GM18951 (cell line): ENCODE data around the gene BRINP3.
"Not testable (repeated sequence)": the region's sequence is repeated elsewhere in the genome, so short reads cannot be mapped to it uniquely, and the experiment has no call there.

Experiments
- POLR2A ChIP-seq: IDR thresholded peaks from 4 replicates; pipeline ENCODE4 v1.6.1; 2011; ENCODE audit warnings: mild to moderate bottlenecking; ENCODE audit not compliant: insufficient read length, insufficient read depth; ENCODE audit errors: extremely low read depth
- in situ Hi-C: fragments of 300-500 bp; cut with MboI; formaldehyde crosslinking; loops from one replicate; pipeline ENCODE4 v1.12.0; 2022; ENCODE audit warnings: low sequenced_read_pairs, mixed read lengths, inconsistent platforms; ENCODE audit not compliant: unreplicated experiment

The BRINP3 gene

GRCh38 chr1:190126728-190127127 lies 350.9 kb downstream of the BRINP3 start:
- no peak for TF ChIP-seq POLR2A
- in situ Hi-C loops: no loop called here

- TF ChIP-seq POLR2A: no peak
- in situ Hi-C loops: no loop called here
Observed at GRCh38 chr1:190124068-190124467, 353.6 kb downstream of the BRINP3 start.

GRCh38 chr1:190120564-190120963 lies 357.1 kb downstream of the BRINP3 start:
- in situ Hi-C loops: not testable (repeated sequence)

- in situ Hi-C loops: no loop called here
- TF ChIP-seq POLR2A: no peak
Observed at GRCh38 chr1:190119683-190120082, 358.0 kb downstream of the BRINP3 start.

GRCh38 chr1:190116921-190117320 lies 360.7 kb downstream of the BRINP3 start:
- in situ Hi-C loops: no loop called here
- TF ChIP-seq POLR2A: no peak

- TF ChIP-seq POLR2A: no peak
- in situ Hi-C loops: no loop called here
Observed at GRCh38 chr1:190104961-190105360, 372.7 kb downstream of the BRINP3 start.

- no peak for TF ChIP-seq POLR2A
Observed at GRCh38 chr1:190102757-190103326, 374.8 kb downstream of the BRINP3 start.

GRCh38 chr1:190101756-190102155 lies 375.9 kb downstream of the BRINP3 start:
- TF ChIP-seq POLR2A: no peak
- in situ Hi-C loops: no loop called here

More at GRCh38 chr1:190102757-190103326, 374.8 kb downstream of the BRINP3 start:
- in situ Hi-C loops: no loop called here

GRCh38 chr1:190098756-190099155 lies 378.9 kb downstream of the BRINP3 start:
- in situ Hi-C loops: no loop called here

GRCh38 chr1:190098107-190098506 lies 379.6 kb downstream of the BRINP3 start:
- in situ Hi-C loops: no loop called here
- TF ChIP-seq POLR2A: no peak

More at GRCh38 chr1:190098756-190099155, 378.9 kb downstream of the BRINP3 start:
- no peak for TF ChIP-seq POLR2A

- no peak for TF ChIP-seq POLR2A
Observed at GRCh38 chr1:190095596-190095995, 382.1 kb downstream of the BRINP3 start.

GRCh38 chr1:190084552-190084951 lies 393.1 kb downstream of the BRINP3 start:
- in situ Hi-C loops: no loop called here
- no peak for TF ChIP-seq POLR2A

More at GRCh38 chr1:190095596-190095995, 382.1 kb downstream of the BRINP3 start:
- in situ Hi-C loops: no loop called here

GRCh38 chr1:190068304-190068703 lies 409.4 kb downstream of the BRINP3 start:
- no peak for TF ChIP-seq POLR2A
- in situ Hi-C loops: no loop called here

- in situ Hi-C loops: no loop called here
- no peak for TF ChIP-seq POLR2A
Observed at GRCh38 chr1:190067592-190067991, 410.1 kb downstream of the BRINP3 start.

GRCh38 chr1:190066011-190066410 lies 411.7 kb downstream of the BRINP3 start:
- in situ Hi-C loops: no loop called here
- no peak for TF ChIP-seq POLR2A
